ENCODE measurements around the gene ZFP91.
"Not testable (repeated sequence)": the region's sequence is repeated elsewhere in the genome, so short reads cannot be mapped to it uniquely, and the experiment has no call there.

Gene ZFP91, protein sequence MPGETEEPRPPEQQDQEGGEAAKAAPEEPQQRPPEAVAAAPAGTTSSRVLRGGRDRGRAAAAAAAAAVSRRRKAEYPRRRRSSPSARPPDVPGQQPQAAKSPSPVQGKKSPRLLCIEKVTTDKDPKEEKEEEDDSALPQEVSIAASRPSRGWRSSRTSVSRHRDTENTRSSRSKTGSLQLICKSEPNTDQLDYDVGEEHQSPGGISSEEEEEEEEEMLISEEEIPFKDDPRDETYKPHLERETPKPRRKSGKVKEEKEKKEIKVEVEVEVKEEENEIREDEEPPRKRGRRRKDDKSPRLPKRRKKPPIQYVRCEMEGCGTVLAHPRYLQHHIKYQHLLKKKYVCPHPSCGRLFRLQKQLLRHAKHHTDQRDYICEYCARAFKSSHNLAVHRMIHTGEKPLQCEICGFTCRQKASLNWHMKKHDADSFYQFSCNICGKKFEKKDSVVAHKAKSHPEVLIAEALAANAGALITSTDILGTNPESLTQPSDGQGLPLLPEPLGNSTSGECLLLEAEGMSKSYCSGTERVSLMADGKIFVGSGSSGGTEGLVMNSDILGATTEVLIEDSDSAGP
- total RNA-seq = 41.5 to 110 (median 67.4) reads per million in 3 experiments

DNA sequence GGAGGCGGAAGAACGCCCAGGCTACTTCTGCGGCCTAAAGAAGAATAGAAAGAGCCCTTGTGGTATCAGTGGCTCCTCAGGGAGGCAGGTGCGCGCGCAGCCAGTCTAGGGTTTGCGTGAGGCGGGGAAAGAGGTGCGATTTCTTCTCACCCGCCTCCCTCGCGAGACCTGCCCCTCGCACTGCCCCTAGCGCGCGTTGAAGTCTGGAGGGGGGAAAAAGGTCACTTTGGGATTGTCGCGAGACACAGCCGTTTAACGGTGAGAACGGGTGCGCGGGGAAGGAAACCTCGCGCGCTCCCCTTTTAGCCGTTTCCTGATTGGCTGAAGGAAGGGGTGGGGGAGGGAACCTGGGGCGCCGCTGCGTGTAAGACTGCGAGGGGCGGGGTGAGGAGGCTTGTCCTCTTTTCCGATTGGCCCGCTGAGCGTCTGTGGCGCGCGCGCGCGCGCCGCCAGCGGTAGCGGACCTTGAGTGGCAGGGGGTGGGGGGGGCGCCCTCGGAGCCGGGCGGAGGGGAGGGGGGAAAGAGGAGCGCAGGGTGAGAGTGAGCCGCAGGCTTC, at the start of gene ZFP91:
ZFP91 (plus strand) TSS at position 429 of the 557 bp plus-strand sequence. CDS start 219 bp downstream, outside the sequence.
- peak; percentile 94 for DNase-seq

DNA sequence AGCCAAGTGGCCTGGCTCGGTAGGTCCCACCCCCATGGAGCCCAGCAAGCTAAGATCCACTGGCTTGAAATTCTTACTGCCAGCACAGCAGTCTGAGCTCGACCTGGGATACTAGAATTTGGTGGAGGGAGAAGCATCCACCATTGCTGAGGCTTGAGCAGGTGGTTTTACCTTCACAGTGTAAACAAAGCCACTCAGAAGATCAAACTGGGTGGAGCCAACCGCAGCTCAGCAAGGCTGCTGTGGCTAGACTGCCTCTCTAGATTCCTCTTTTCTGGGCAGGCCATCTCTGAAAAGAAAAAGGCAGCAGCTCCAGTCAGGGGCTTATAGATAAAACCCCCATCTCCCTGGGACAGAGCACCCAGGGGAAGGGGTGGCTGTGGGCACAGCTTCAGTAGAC, 48.6 kb upstream of the ZFP91 start:
- DNase-seq = peak; percentile 44

DNA sequence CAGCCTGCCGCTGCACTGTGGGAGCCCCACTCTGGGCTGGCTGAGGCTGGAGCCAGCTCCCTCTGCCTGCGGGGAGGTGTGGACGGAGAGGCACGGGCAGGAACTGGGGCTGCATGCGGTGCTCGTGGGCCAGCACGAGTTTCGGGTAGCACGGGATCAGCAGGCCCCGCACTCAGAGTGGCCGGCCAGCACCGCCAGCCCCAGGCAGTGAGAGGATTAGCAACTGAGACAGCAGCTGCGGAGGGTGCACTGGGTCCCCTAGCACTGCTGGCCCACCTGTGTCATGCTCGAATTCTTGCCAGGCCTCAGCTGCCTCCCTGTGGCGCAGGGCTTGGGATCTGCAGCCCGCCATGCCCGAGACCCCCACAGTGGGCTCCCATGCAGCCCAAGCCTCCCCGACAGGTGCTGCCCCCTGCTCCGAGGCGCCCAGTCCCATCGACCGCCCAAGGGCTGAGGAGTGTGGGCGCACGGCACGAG, 47.0 kb upstream of the ZFP91 start:
- DNase-seq = no peak

DNA sequence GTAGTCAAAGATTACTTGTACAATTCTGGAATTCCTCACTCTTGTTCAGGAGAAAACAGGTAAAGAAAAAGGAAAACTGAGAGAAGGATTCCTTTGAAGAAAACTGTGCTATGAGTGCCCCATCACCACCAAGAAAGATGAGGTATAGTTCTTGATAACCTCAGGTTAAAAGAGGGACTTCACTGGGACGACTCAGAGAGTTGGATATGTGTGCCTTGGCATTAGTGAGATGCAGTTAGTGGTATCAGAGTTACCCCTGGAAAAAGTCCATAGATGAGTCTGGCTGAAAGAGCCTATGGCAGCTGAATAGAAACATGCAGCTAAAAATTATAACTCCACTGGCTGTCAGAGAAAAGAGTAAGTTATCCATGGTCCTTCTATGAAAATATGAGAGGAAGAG, 32.0 kb upstream of the ZFP91 start:
- DNase-seq = no peak

DNA sequence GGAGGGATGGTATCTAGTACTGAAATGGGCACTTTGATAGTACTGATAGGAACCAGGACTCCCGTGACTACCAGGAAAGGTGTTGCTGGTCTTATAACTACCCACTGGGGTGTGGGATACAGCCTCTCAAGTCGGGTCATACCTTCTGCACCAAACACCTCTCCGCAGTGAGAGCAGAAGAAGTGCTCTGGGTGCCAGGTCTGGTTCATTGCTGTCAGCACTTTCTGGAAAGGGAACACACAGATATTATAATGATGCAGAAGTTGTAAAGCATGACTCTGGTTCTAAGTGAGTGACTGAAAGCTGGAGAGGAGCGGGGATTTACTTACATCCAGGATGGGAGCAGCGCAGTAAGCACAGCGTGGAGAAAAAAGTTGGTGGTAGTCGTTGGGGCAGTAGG, 29.2 kb upstream of the ZFP91 start:
- no peak for DNase-seq

DNA sequence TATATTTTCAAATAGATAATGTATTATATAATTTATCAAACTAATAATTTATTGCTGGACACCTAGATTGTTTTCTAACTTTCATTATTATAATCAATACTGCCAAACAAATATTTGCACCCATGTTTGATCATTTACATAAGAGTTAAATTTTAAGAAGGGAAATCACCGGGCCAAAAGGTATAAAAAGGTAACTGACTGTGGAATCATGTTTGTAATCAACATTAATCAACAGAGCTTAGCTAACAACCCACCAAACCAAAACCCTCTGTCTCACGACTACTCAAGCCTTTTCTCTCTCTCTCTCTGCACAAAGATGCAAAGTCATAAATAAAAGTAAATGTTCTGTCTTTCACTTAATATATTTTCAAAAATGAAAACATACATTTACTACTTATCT, 18.0 kb upstream of the ZFP91 start:
- no peak for DNase-seq

DNA sequence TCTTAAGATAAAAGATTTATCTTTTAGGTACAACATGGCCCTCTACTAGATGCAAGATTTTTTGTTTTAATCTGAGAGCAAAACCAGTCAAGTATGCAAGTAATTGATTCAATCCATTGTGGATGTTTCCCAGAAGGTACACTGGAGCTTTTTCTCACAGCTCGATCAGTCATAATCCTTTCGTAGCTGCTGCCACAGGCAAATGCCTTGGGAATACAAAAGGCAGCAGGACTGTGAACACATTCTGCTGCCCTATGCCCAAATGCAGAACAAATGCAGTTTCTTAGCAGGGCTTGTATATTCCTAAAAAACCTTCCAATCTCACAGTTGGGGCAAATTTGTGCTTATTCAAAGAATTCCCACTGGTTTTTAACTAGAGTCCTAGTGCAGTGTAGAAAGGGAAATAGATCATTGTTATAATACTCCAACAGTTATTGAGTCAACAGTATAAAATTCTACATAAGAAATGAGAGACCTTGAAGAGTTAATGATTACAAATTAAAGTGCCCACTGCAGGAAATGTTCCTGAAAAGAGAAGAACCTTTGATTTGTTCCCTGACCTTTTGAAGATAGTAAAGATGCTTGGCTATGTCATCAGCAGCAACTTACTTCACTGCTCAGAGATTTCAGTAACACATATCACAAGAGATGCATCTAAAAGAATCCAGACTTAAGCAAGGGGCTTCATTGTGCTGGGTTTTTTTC, 17.3 kb upstream of the ZFP91 start:
- DNase-seq = no peak

DNA sequence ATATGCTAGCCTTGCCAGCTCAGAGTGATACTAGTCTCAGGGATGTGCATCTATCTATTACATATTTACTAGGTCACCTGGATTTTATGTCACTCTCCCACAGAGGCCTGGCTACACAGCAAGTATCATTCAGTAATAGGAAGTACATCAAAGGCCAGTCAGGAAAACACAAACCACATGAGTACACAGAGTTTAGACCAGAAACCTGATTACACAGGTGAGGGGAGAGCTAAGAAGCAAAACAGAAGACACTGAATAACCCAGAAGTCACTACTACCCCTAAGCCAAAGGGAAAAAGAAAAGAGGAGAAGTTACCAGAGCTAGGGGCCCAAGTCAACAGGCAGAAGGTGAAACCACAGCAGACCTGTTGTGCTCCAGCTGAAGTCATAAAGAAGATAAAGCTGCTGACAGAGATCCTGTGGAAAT, 16.5 kb upstream of the ZFP91 start:
- DNase-seq = no peak

DNA sequence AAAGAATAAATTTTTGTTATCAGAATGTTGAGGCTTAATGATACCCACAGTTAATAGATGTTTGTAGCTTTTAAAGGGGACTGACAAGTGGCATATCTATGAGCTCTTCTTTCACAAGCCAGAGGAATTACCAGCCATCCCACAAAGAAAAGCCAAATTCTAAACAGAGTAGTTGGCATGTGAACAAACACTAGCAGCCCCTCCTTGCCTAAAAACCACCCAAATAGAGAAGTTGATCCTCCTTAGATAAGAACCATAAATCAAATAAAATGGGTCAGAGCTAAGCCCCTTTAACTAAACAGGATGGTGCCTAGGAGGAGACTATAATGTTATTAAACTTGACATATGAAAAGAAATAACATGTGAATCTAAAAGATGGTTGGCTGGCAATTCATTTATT, 14.6 kb upstream of the ZFP91 start:
- no peak for DNase-seq

DNA sequence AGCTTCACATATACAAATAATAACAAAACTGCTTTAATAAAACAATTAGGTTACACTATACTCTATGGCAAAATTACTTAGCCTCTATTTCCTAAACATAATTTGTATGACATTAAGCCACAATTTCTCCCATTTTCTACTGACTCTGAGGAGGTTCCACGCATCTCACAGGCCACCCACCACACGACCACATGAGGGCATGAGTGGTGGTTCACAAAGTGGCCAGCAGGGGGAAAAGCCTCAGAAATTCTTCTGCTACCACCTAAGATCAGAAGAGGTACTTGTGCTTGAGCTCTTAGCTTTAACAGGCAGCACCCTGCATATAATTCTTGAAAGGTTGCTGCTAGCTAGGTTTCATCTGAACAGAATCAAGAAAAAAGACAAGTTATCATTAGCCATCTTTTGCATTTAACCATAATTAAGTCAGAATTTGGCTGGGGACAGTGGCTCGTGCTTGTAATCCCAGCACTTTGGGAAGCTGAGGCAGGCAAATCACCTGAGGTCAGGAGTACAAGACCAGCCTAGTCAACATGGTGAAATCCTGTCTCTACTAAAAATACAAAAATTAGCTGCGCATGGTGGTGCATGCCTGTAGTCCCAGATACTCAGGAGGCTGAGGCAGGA, 10.9 kb upstream of the ZFP91 start:
- peak; percentile 72 for DNase-seq

DNA sequence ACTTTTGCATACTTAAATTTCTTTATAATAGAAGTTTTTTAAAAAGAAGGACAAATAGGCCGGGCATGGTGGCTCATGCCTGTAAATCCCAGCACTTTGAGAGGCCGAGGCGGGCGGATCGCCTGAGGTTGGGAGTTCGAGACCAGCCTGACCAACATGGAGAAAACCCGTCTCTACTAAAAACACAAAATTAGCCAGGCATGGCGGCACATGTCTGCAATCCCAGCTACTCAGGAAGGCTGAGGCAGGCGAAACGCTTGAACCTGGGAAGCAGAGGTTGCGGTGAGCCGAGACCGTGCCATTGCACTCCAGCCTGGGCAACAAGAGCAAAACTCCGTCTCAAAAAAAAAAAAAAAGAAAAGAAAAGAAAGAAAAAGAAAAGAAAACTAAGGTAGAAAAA, 6.0 kb upstream of the ZFP91 start:
- not testable (repeated sequence) for DNase-seq

DNA sequence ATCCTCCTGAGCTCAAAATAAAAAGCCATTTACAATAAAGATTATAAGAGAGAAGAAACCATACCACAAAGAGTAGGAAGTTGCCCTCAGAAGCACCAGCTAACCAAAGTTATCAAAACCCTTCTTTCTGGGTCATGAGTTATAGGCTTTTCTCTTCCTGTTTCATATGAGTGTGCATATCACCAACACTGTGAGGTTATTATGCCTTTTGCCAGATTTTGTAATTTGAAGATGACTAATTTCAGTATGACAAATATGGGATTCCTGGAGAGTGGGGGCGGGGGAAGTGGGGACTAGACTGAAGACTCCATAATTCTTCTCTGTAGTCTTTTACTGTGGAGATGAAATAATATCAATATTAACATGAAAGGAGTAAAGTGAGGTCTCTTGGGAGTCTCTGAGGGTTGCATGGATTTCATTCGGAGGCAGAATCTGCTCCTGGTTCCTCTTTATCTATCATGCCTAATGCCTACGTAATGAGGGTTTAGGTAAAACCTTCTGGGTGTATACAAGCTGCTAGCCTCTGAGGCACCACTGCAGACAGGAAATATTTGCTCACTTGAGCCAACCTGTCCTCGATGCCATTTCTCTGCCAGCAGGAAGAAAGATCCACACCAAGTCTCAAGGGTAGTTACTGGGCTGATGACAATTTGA, 5.3 kb upstream of the ZFP91 start:
- DNase-seq = peak; percentile 62

DNA sequence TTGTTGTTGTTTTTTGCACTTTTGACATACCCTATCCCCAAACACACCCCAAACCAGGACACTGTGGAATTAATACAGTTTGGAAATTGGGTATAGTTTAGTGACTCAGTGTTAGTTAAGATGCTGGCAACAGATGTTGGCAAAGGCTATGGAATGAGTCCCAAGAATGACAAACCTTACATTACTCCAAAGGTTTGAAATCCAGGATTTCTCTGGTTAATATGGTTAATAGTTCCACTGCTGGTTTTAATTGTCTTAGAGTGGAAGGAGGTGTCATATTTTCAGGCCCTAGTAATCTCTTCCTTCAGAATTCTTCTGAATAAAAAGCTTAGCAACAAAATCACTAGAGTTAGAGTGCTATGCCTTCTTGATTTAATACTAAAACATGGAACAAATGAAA, 4.0 kb upstream of the ZFP91 start:
- DNase-seq = no peak

DNA sequence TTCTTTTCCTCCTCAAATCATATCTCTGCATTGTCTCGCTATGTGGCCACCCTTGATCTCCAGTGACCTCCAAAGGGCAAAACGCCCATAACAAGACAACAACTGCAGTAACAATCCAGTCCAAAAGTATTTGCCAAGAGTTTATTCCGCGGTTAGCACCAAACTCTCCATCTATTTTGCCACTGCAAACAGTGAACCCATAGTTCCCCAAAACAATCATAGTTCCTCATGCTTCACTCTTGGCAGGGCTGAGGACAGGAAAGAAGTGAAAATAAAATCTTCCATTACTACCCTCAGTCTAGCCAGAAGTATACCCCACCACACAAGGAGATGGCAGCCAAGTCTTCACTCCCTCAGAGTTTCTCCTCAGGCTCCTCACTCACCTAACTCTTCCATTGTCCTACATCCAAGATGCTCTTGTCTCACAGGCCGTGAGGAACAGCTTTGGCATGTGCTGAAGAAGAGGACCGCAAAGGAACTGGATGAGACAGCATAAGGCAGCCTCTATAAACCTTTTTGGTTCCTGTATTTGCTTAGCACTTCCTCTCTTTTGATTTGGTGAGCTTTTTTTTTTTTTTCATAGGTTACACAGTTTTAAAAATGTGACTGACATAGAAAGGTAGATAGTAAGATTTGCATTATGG, 3.4 kb upstream of the ZFP91 start, which contains the start of gene LPXN:
LPXN (minus strand) TSS at position 480 of the 644 bp plus-strand sequence; CDS start at position 396, 84 bp downstream.
- DNase-seq = peak; percentile 75

DNA sequence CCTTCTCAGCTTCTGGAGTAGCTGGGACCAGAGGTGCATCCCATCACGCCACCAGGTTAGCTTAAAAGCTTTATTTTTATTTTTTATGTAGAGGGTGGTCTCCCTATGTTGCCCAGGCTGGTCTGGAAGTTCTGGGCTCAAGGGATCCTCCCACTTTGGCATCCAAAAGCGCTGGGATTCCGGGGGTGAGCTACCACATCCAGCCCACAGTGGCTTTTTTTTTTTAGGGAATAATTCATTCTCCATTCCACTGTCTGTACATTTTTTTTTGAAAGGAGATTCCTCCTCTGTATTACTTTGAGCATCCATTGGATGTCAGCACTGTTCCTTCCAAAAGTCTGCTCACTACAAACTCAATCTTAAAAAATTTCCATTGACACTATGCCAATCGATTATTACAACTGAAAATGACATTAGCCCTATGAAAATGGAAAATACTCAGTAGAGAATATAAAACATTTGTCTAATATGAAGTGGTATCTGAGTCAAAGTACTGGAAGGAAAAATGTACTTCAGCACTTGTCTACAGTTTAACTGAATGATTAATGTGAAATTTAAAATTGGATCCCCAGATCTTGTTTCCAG, 1.9 kb upstream of the ZFP91 start:
- no peak for DNase-seq

DNA sequence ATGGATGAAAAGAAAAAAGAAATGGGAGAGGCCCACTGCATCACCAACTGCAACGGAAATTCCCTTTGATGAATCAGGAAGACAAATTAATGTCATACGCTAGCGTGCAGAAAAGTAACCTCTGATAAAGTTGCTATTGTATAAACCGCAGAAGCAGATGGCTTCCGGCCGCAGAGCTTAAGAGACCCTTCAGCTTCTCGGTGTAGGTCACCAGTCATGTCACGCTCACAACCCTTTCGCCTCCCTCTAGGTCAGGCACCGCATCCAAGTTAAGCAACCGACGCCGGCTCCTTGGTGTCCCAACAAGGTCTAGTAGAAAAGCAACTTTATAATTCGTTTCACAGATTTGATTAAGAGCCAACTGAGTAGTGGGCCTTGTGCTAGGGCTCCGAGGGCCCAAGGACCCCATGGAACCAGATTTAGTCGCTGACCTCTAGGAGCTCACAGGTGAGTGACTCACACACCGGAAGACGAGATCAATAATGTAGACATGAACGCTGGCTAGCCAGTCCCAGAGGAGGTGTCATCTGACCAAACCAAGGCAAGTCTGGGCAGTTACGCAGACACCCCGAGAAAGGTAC, 1.2 kb upstream of the ZFP91 start:
- DNase-seq = peak; percentile 83

DNA sequence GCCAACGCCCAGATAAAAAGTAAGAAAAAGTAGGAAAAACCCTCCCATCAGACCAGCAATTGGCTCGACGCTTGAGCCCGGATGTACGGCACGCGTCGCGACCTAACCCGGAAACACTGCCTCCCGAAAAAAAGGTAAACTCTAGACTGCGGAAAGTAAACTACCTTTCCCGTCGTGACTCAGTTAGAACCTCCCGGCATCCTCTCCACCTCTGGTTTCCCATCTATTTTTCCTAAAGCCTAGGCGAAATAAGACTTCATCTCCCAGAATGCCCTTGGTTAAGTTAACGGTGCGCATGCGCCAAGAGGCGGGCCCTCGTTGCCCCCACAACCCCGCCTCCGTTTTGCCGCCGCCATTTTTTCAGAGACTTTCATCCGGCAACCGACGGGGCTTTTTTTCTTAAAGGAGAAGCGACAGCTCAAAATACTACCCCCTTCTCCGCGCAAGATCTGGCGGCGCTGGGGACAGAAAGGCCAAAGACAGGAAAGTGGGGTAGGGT, 678 bp upstream of the ZFP91 start:
- DNase-seq = peak; percentile 97

DNA sequence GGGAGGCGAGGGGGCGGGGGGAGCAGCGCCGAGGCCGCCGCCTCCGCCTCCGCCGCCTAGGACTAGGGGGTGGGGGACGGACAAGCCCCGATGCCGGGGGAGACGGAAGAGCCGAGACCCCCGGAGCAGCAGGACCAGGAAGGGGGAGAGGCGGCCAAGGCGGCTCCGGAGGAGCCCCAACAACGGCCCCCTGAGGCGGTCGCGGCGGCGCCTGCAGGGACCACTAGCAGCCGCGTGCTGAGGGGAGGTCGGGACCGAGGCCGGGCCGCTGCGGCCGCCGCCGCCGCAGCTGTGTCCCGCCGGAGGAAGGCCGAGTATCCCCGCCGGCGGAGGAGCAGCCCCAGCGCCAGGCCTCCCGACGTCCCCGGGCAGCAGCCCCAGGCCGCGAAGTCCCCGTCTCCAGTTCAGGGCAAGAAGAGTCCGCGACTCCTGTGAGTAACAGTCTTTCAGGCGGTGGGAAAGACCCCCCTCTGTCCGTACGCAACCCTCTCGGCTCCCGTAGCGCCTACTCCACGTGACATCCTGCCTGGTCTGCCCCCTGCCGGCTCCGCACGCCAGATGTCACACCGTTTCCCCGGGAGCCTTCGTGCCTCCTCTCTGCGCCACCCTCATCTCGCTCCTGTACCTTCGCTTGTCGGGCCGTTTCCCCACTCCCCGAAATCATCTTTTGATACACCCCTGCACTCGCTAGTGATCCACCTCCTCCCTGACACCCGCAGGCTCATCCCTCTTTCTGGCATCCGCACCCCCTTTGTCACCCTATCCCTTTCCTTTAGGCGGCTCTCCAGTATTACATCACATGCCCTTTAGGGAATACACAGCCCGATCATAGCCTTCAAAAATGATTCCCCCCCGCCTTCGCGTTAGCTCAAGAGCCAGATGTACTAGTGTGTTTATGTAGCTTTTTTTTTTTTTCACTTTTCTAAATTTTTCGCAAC, 598 bp downstream of the ZFP91 start:
- DNase-seq = peak; percentile 89

DNA sequence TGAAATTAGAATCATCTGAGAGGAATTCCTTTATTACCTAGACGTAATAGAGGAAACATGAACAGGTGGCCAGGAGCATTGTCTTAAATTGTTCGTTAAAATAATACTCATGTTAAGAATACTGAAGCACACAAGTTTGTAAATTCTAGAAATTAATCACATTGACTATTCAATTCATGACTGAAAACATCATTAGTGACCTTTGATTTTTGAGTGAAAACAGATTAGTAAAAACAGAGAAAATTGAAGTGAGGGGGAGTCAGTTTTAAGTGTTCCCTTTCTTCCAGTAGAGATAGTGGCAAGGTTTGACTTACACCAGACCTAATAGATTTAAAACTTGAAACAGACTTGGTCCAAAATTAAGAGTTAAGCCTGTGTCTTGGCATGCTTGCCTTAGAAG, 1.4 kb downstream of the ZFP91 start:
- no peak for DNase-seq

All from central memory CD4-positive, alpha-beta T cell (primary cell).